B cell (primary cell): ENCODE data around the gene COQ8A. TPM values are rescaled to one million over a fixed set of nuclear protein-coding genes. Genes with fewer than 3 reads are reported as not detected.

Experiments used
- ATAC-seq: fragments of 200-7000 bp; cut with Tn5 transposase; one replicate; pipeline ENCODE4 v1.10.0; 2021; ENCODE audit warnings: low read depth, mild to moderate bottlenecking, moderate number of reproducible peaks, moderate library complexity
- CTCF ChIA-PET: fragments of 350-600 bp; sonication (Branson Sonifier 250); formaldehyde crosslinking; loops from one replicate; lab custom pipeline; 2021; ENCODE audit warnings: antibody characterized with exemption, inconsistent platforms; lab: Charles Lee
- POLR2A ChIA-PET: fragments of 350-600 bp; sonication (Branson Sonifier 250); formaldehyde crosslinking; loops from one replicate; lab custom pipeline; 2021; ENCODE audit warnings: antibody characterized with exemption; lab: Charles Lee
- DNase-seq: peaks from one replicate; pipeline ENCODE4 v3.0.0; 2013
- H2AFZ ChIP-seq: 2 replicates; pipeline ENCODE4 v1.6.1; 2012; ENCODE audit warnings: mild to moderate bottlenecking, low read depth, low read length; ENCODE audit not compliant: insufficient read depth, poor library complexity, severe bottlenecking
- H3K27ac ChIP-seq, 2 donors: 1 replicate in 1 of 2; 2 replicates in 1 of 2; pipeline ENCODE4 v1.5.1; 2012 to 2013; ENCODE audit warnings: low read length in 2 of 2, mild to moderate bottlenecking in 2 of 2, moderate library complexity in 1 of 2
- H3K27me3 ChIP-seq, 4 experiments: fragments of 200-600 bp in 1 of 4; sonication (generic) in 1 of 4; replicated peaks in 1 of 4; 1 replicate in 2 of 4; 2 replicates in 2 of 4; pipeline versions ENCODE4 v1.6.1 to v1.7.0; 2013 to 2016; ENCODE audit warnings: low read length in 3 of 4, mild to moderate bottlenecking in 2 of 4, mixed read lengths in 1 of 4, moderate library complexity in 1 of 4; ENCODE audit not compliant: insufficient read depth in 4 of 4, control insufficient read depth in 3 of 4; ENCODE audit errors: control extremely low read depth in 1 of 4
- H3K36me3 ChIP-seq, 2 experiments: replicated peaks in 1 of 2; 1 replicate in 1 of 2; 2 replicates in 1 of 2; pipeline versions ENCODE4 v1.6.1 to v1.7.1; 2013; ENCODE audit warnings: low read length in 1 of 2; ENCODE audit not compliant: insufficient read depth in 2 of 2, control insufficient read depth in 1 of 2; ENCODE audit errors: control extremely low read depth in 1 of 2, extremely low read depth in 1 of 2
- H3K4me1 ChIP-seq, 2 donors: fragments of 200-600 bp in 1 of 2; sonication (generic) in 1 of 2; 1 replicate in 1 of 2; 2 replicates in 1 of 2; pipeline versions ENCODE4 v1.5.1 to v1.6.1; 2013 to 2017; ENCODE audit warnings: low read length in 2 of 2; ENCODE audit not compliant: control insufficient read depth in 2 of 2, insufficient read depth in 2 of 2
- H3K4me2 ChIP-seq: replicated peaks from 2 replicates; pipeline ENCODE3; 2012; ENCODE audit warnings: mild to moderate bottlenecking, low read depth, low read length; ENCODE audit not compliant: poor library complexity, severe bottlenecking
- H3K4me3 ChIP-seq, 5 experiments: fragments of 200-600 bp in 1 of 5; sonication (generic) in 1 of 5; 1 replicate in 3 of 5; 2 replicates in 2 of 5; pipeline versions ENCODE4 v1.5.1 to v1.7.0; 2011 to 2016; ENCODE audit warnings: low read length in 4 of 5, mild to moderate bottlenecking in 4 of 5, low read depth in 2 of 5, control low read depth in 1 of 5, moderate library complexity in 1 of 5; ENCODE audit not compliant: insufficient read depth in 1 of 5; ENCODE audit errors: control extremely low read depth in 1 of 5, extremely low read depth in 1 of 5
- H3K79me2 ChIP-seq: fragments of 200-600 bp; sonication (generic); one replicate; pipeline ENCODE4 v1.6.0; 2016; ENCODE audit warnings: low read length; ENCODE audit not compliant: control insufficient read depth, insufficient read depth
- H3K9ac ChIP-seq: fragments of 200-600 bp; sonication (generic); 2 replicates; pipeline ENCODE4 v1.6.1; 2017; ENCODE audit warnings: mild to moderate bottlenecking, low read length, moderate library complexity
- H3K9me3 ChIP-seq, 3 donors: one replicate each; pipeline versions ENCODE4 v1.6.1 to v1.7.1; 2013; ENCODE audit warnings: low read length in 2 of 3; ENCODE audit not compliant: control insufficient read depth in 2 of 3, insufficient read depth in 1 of 3; ENCODE audit errors: control extremely low read depth in 1 of 3
- H4K20me1 ChIP-seq: 2 replicates; pipeline ENCODE4 v1.6.0; 2012; ENCODE audit warnings: mild to moderate bottlenecking, low read length; ENCODE audit not compliant: insufficient read depth, control insufficient read depth, poor library complexity, severe bottlenecking
- H3K27ac Mint-ChIP-seq: one replicate; pipeline ENCODE4 v1.8.0; 2021; ENCODE audit warnings: mixed read lengths
- H3K27me3 Mint-ChIP-seq: one replicate; pipeline ENCODE4 v1.8.0; 2021; ENCODE audit warnings: mixed read lengths
- H3K4me1 Mint-ChIP-seq: one replicate; pipeline ENCODE4 v1.8.0; 2021; ENCODE audit warnings: mixed read lengths
- H3K4me3 Mint-ChIP-seq: one replicate; pipeline ENCODE4 v1.8.0; 2021; ENCODE audit warnings: mixed read lengths
- H3K9me3 Mint-ChIP-seq: one replicate; pipeline ENCODE4 v1.8.0; 2022; ENCODE audit warnings: mixed read lengths; ENCODE audit not compliant: insufficient read depth
- EZH2 ChIP-seq: IDR thresholded peaks from 2 replicates; pipeline ENCODE4 v1.6.1; 2012; ENCODE audit warnings: borderline replicate concordance, low read depth, mild to moderate bottlenecking, moderate library complexity, low read length; ENCODE audit not compliant: insufficient read depth, poor library complexity, severe bottlenecking
- WGBS: methylation state at CpG from one replicate; pipeline ENCODE4 v1.1.5; 2013; ENCODE audit warnings: missing lambda C conversion rate; ENCODE audit not compliant: insufficient coverage; 5-methylcytosine and 5-hydroxymethylcytosine counted together
- intact Hi-C: fragments of 100-400 bp; cut with micrococcal nuclease; formaldehyde crosslinking; loops from one replicate; pipeline ENCODE4 v1.10.0; 2022
- polyA plus RNA-seq: library from polyadenylated mRNA; depleted of rRNA; stranded (reverse); fragments of >200 nt; gene quantifications from 2 replicates; pipeline ENCODE4 v1.2.3, GENCODE V29; 2012
- total RNA-seq, 2 donors: library from RNA; stranded (reverse); fragments of 120-200 nt in 1 of 2; gene quantifications; 1 replicate in 1 of 2; 2 replicates in 1 of 2; pipeline versions ENCODE4 v1.2.3 to v1.2.4, GENCODE V29; 2013 to 2022
- TF ChIP-seq, protein P1 (sequence below): fragments of 200-600 bp; IDR thresholded peaks from one replicate; pipeline ENCODE4 v1.8.0; 2022; ENCODE audit warnings: antibody characterized with exemption, mild to moderate bottlenecking

The COQ8A gene
- total and polyA plus RNA-seq, 2 donors (not counting 1 experiment from before 2014, with no cell fraction given) = 44.3 to 58.2 TPM

- no peak for TF ChIP-seq EZH2
- TF ChIP-seq, protein P1, sequence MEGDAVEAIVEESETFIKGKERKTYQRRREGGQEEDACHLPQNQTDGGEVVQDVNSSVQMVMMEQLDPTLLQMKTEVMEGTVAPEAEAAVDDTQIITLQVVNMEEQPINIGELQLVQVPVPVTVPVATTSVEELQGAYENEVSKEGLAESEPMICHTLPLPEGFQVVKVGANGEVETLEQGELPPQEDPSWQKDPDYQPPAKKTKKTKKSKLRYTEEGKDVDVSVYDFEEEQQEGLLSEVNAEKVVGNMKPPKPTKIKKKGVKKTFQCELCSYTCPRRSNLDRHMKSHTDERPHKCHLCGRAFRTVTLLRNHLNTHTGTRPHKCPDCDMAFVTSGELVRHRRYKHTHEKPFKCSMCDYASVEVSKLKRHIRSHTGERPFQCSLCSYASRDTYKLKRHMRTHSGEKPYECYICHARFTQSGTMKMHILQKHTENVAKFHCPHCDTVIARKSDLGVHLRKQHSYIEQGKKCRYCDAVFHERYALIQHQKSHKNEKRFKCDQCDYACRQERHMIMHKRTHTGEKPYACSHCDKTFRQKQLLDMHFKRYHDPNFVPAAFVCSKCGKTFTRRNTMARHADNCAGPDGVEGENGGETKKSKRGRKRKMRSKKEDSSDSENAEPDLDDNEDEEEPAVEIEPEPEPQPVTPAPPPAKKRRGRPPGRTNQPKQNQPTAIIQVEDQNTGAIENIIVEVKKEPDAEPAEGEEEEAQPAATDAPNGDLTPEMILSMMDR = no peak
- Mint-ChIP-seq H3K4me3 (no peak overlapping the region), H3K27ac (no peak overlapping the region), H3K9me3 (no peaks in the 10 kb centered on the region), H3K4me1 (no peaks in the 10 kb centered on the region), H3K27me3 (no peaks in the 10 kb centered on the region)
- H3K9me3 ChIP-seq = no peaks in the 10 kb centered on the region
- 100% methylated on average over 2 of the region's 5 CpGs for WGBS
- H3K4me1 ChIP-seq = no peaks in the 10 kb centered on the region
- ATAC-seq = no peak
- H3K27me3 ChIP-seq = peaks cover 0 to 3% (median 0%) of the 10 kb centered on the region in 4 experiments
- no peak overlapping the region for H3K4me2 ChIP-seq
- CTCF ChIA-PET = interaction anchor here (1.3 kb wide), 1 partner anchor 293 kb away, joined by 3 read pairs; no protein-coding TSS in a partner anchor
- no peaks in the 10 kb centered on the region for H4K20me1 ChIP-seq
- no peak overlapping the region for H3K9ac ChIP-seq
- no peak overlapping the region for H3K4me3 ChIP-seq
- H3K36me3 ChIP-seq = no peaks in the 10 kb centered on the region
- H3K27ac ChIP-seq = no peak overlapping the region
- POLR2A ChIA-PET = no interaction called here
- no peak for DNase-seq
- no peaks in the 10 kb centered on the region for H3K79me2 ChIP-seq
- no peak overlapping the region for H2AFZ ChIP-seq
- intact Hi-C loops = no loop called here
Measured at GRCh38 chr1:226919587-226919986, 20.5 kb upstream of the COQ8A start.

DNA sequence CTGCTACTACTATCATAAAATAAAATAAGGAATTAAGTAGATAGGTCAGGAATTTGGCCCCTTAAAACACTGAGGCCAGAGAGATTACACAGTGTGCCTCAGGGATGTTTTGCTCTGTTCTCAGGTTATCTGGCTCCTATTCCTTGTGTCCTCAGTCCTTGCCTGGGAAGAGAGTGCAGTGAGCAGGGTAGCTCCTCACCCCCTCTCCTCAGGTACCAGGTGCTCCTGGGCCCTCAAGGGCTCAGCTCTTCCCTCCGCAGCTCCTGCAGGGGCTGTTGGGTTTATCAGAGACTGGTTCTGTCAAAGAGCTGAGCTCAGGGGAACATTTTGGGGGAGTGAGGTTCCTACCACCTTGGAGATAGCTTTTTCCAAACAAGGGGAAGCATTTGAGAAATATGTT is 20.1 kb upstream of the COQ8A start:
- intact Hi-C loops = no loop called here
- ChIA-PET CTCF (interaction anchor here (1.3 kb wide), 1 partner anchor 294 kb away, joined by 3 read pairs; no protein-coding TSS in a partner anchor), POLR2A (no interaction called here)
- no peak overlapping the region for H3K4me3 Mint-ChIP-seq
- no peak overlapping the region for H2AFZ ChIP-seq
- no peaks in the 10 kb centered on the region for H3K9me3 Mint-ChIP-seq
- H3K27ac ChIP-seq = no peak overlapping the region
- ATAC-seq (no peak), DNase-seq (no peak)
- H3K4me1 Mint-ChIP-seq = no peaks in the 10 kb centered on the region
- H3K27ac Mint-ChIP-seq = no peak overlapping the region
- no peak overlapping the region for H3K4me3 ChIP-seq
- WGBS = 100% methylated on average over 1 of the region's 1 CpG
- H3K9me3 ChIP-seq = no peaks in the 10 kb centered on the region
- no peaks in the 10 kb centered on the region for H3K27me3 Mint-ChIP-seq
- H3K4me1 ChIP-seq = no peaks in the 10 kb centered on the region
- H3K4me2 ChIP-seq = no peak overlapping the region
- H3K9ac ChIP-seq = no peak overlapping the region
- peaks cover 0 to 5% (median 0%) of the 10 kb centered on the region in 4 experiments for H3K27me3 ChIP-seq
- TF ChIP-seq EZH2 = no peak
- TF ChIP-seq, protein P1 = no peak
- H4K20me1 ChIP-seq = no peaks in the 10 kb centered on the region
- no peaks in the 10 kb centered on the region for H3K36me3 ChIP-seq
- H3K79me2 ChIP-seq = no peaks in the 10 kb centered on the region
